ENCODE measurements around the gene EXOC4. TPM values are rescaled to one million over a fixed set of nuclear protein-coding genes. Genes with fewer than 3 reads are reported as not detected.

EXOC4 gene
- total RNA-seq, 1 donor from 2014 or later, result 41.3 TPM

- TF ChIP-seq, protein P1, sequence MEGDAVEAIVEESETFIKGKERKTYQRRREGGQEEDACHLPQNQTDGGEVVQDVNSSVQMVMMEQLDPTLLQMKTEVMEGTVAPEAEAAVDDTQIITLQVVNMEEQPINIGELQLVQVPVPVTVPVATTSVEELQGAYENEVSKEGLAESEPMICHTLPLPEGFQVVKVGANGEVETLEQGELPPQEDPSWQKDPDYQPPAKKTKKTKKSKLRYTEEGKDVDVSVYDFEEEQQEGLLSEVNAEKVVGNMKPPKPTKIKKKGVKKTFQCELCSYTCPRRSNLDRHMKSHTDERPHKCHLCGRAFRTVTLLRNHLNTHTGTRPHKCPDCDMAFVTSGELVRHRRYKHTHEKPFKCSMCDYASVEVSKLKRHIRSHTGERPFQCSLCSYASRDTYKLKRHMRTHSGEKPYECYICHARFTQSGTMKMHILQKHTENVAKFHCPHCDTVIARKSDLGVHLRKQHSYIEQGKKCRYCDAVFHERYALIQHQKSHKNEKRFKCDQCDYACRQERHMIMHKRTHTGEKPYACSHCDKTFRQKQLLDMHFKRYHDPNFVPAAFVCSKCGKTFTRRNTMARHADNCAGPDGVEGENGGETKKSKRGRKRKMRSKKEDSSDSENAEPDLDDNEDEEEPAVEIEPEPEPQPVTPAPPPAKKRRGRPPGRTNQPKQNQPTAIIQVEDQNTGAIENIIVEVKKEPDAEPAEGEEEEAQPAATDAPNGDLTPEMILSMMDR (conservative IDR thresholded peaks at IDR 0.05; ENCODE audit: low read depth, low read length), result no peak
- H3K4me3 ChIP-seq (ENCODE audit: low read depth, low read length), result no peak overlapping the region
- DNase-seq (ENCODE audit: low read depth), result no peak
These were observed 301.5 kb downstream of the EXOC4 start for GRCh38 chr7:133554330-133554729.

- no peak overlapping the region for H3K4me3 ChIP-seq (ENCODE audit: low read depth, low read length)
- no peak for DNase-seq (ENCODE audit: low read depth)
- TF ChIP-seq, protein P1 (conservative IDR thresholded peaks at IDR 0.05; ENCODE audit: low read depth, low read length), result no peak
These were observed 303.2 kb downstream of the EXOC4 start for GRCh38 chr7:133556048-133556447.

DNA sequence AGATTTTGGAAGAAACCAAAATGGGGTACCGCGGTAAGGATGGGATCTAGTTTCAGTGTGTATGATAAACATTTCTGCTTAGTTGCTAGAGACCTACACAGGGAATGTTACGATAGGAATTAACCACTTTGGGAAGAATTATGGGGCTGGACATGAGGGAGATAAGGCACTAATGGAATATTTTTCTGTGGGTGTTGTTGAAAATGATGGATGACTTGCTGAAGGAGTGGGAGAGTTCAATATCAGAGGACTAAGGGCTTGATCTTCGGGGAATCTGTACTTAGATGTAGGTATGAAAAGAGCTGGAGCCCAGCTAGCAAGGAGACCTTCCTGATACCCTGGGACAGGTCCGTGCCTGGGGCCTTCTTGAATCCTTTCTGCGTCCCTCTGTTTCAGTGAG lies 303.7 kb downstream of the EXOC4 start:
- DNase-seq (ENCODE audit: low read depth), result no peak
- H3K4me3 ChIP-seq (ENCODE audit: low read depth, low read length), result no peak overlapping the region
- TF ChIP-seq, protein P1 (conservative IDR thresholded peaks at IDR 0.05; ENCODE audit: low read depth, low read length), result no peak

DNA sequence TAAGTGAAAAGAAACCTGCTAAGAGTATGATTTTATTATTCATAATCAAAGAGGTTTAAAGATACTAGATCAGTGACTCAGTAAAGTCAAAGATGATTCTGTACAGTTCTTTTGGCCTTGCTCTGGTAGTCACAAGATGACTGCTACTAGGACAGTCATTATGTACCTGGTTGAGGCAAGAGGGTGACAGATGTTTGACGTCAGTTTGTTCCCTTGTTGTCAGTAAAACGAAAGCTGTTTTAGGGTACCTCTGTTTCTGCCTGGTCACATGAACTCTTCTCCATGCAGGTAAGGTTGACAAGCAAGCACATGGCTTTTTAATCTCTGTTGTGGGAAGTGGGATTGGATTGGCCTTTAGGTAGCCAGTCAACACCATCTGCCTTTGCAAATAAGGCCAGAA lies 308.0 kb downstream of the EXOC4 start:
- TF ChIP-seq, protein P1 (conservative IDR thresholded peaks at IDR 0.05; ENCODE audit: low read depth, low read length), result no peak
- DNase-seq (ENCODE audit: low read depth), result no peak
- H3K4me3 ChIP-seq (ENCODE audit: low read depth, low read length), result no peak overlapping the region

GRCh38 chr7:133561396-133561795 lies 308.5 kb downstream of the EXOC4 start:
- DNase-seq (ENCODE audit: low read depth), result no peak
- TF ChIP-seq, protein P1 (conservative IDR thresholded peaks at IDR 0.05; ENCODE audit: low read depth, low read length), result no peak
- H3K4me3 ChIP-seq (ENCODE audit: low read depth, low read length), result no peak overlapping the region

DNA sequence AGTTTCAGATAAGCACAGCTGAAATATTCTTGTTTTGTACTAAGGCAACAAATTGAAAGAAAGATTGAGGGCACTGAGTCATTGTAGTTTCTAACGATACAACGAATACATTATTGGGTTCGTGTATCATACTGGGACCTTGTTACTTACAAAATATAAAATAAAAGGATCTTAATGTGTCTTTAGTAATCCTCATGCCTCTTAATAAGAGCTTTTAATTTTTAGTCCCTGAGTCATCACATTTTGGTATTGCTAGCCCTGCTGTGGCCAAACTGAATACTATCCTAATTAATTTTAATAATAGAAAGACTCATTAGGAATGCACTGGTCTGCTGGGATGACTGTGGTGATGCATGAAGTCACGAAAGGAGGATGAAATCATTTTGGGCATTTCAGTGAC lies 309.7 kb downstream of the EXOC4 start:
- TF ChIP-seq, protein P1 (conservative IDR thresholded peaks at IDR 0.05; ENCODE audit: low read depth, low read length), result no peak
- no peak overlapping the region for H3K4me3 ChIP-seq (ENCODE audit: low read depth, low read length)
- DNase-seq (ENCODE audit: low read depth), result no peak

GRCh38 chr7:133563251-133563650 lies 310.4 kb downstream of the EXOC4 start:
- DNase-seq (ENCODE audit: low read depth), result no peak
- H3K4me3 ChIP-seq (ENCODE audit: low read depth, low read length), result no peak overlapping the region
- TF ChIP-seq, protein P1 (conservative IDR thresholded peaks at IDR 0.05; ENCODE audit: low read depth, low read length), result no peak
